DMS114 treated with DMSO at 0.1 percent for 48 hours (cell line): Measurements from ENCODE around the gene ZNF778.
"Not testable (repeated sequence)": the region's sequence is repeated elsewhere in the genome, so short reads cannot be mapped to it uniquely, and the experiment has no call there.

Source experiments
- DNase-seq: peaks from one replicate; lab custom pipeline; 2025; ENCODE audit not compliant: unreplicated experiment; lab: John Stamatoyannopoulos, UW

The ZNF778 gene

DNA sequence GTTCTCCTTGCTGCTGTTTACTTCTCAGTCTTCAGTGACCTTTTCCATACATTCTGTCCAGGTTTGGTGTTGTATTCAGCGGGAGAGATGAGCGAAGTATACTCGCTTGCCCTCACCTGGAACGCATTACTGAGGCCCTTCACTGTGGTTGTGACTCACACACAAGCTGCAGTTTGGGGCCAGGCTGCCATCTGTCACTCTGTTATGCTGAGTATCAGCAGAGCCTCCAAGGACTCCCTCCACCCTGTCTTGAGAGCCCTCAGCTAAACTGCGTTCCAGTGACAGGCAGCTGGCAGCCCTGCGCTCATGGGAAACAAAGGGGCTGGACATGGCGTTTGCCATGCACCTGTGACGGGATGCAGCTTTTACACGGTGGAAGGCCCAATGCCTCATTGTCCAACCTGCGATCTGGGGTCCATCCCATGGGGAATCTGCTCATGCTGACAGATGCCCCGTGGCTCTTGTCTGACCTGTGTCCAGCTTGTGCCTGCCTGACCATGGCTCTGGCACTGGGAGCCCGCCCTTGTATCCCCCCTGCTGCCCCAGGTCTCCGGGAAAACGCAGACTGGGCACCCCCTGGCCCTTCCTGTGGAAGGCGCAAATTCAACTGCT is 6.5 kb upstream of the ZNF778 start:
- no peak for DNase-seq

DNA sequence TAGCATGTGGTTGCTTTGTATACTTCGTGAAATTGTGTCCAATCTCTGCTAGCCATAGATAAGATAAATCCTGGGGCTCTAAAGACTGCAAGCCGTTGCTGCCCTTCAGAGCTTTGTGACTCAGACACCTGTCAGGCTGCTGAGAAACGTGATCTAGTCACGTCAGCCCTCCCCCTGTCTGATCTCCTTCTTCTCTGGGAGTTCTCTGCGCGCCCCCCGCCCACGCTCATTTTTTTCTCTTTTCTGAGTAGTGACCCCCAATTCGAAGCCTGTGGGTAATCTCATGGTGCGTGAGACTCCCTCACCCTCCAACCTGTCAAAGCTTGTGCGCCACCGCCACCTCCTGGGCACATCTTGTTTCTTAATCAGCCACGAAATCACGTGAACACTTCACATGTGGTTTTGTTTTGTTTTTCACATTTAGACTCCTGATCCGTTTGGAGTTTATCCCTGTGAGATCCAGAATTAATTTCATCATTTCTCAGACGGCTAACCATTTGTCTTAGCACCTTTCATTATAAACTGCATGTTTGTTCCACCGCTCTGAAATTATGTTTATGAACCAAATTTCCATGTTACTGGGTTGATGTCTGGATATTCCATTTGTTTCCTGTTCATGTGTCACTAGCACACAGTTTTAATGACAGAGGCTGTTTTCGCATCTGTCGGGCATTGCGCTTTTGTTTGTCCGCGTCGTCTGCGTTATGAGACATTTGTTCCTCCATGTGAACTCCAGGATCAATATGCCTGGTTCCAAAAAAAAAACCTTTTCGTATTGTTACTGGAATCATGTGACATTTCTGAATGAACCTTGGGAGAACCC is 977 bp upstream of the ZNF778 start:
- DNase-seq = peak; percentile 60

DNA sequence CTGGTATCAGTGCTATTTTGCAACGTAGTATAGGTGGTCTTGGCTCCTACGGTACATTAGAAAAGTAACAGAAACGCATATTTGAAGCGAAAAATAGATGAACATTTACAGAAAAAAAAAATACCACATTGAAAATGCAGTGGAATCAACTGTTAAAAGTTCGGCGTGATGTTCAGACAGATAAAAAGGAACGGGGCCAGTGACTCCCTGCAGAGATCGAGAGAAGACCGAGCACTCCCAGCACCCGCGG is 440 bp upstream of the ZNF778 start:
- DNase-seq = no peak

DNA sequence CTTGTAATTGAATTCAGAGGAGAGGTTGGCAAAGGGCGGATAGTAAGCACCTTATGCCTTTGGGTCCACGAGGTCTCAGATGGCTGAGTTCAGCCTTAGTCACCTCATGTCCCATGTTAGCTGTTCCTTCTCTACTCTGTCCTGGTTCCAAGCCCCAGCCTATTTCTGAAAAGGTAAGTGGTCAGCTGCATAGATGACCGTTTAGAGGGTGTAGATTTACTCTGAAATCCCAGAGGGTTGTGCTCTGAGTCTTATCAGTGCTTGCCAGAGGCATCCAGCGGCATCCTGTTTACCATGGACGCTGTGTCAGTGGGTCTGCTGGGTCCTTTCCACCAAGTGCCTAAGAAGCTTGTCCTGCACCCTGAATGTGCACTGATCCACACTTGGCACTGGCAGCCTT is 1.9 kb downstream of the ZNF778 start:
- DNase-seq = no peak

DNA sequence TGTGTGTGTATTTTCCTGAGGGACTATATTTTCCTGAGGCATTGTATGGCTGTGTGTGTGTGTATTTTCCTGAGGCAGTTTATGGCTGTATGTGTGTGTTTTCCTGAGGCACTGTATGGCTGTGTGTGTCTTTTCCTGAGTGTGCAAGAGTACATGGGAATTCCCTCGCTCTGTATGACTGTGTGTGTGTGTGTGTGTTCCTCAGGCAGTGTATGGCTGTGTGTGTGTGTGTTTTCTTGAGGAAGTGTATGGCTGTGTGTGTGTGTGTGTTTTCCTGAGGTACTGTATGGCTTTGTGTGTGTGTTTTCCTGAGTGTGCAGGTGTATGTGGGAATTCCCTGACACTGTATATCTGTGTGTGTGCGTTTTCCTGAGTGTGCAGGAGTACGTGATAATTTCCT is 4.1 kb downstream of the ZNF778 start:
- no peak for DNase-seq

DNA sequence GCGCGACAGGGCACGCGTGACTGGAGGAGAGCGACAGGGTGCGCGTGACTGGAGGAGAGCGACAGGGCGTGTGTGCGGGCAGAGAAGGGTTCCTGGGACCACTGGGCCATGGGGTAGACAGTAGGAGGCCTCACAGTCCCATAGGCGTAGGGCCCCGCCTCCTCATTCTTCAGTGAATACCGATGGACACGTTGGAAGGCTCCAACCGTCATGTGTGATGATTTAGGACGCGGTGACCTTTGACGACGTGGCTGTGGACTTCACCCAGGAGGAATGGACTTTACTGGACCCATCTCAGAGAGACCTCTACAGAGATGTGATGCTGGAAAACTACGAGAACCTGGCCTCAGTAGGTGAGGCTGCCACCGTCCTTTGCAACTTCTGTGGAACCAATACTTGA is 5.4 kb downstream of the ZNF778 start:
- DNase-seq = no peak

DNA sequence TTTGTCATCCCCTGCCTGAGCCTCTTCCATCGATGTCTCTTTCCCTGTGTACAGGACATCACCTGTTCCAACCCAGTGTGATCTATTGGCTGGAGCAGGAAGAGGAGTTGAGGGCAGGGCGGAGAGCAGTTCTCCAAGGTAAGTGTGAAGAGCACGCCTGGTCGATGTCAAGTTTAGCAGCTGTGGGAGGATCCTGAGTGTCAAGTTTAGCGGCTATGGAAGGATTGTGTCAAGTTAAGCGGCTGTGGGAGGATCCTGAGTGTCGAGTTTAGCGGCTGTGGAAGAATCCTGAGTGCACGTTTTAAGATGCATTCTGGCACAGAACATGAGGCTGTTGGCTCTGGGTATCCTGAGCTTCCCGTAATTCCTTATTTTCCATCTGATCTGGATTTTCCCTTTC is 7.2 kb downstream of the ZNF778 start:
- no peak for DNase-seq

DNA sequence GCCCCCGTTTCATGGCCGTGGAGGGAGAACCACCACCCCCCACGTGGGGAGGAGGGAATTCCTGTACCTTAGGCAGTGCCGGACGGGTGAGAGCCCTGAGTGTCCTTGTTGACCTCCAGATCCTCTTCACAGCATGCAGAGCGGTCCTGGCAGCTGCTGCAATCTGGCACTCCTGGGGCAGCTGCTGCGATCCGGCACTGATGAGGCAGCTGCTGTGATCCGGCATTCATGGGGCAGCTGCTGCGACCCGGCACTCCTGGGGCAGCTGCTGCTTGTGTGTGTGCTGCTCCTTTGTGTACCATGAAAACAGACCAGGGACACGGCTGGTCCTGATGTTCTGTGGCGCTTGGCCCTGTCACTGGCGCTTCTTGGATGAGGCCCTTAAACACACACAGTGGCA is 12.8 kb downstream of the ZNF778 start:
- DNase-seq = no peak

DNA sequence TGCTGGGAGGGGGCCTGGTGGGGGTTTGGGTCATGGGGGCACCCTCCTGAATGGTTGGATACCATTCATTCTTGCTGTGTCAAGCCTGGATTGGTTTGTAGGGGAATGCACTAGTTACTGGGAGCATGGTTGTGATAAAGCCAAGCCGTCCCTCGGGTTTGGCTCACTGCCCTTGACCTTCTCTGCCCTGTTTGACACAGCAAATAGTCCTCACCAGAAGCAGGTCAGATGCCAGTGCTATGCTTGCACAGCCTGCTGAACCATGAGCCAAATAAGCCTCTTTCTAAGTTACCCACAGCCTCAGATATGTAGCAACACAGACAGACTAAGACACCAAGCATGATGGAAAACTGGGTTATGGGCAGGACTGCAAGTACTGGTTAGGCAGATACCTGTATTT is 14.6 kb downstream of the ZNF778 start:
- DNase-seq = no peak

DNA sequence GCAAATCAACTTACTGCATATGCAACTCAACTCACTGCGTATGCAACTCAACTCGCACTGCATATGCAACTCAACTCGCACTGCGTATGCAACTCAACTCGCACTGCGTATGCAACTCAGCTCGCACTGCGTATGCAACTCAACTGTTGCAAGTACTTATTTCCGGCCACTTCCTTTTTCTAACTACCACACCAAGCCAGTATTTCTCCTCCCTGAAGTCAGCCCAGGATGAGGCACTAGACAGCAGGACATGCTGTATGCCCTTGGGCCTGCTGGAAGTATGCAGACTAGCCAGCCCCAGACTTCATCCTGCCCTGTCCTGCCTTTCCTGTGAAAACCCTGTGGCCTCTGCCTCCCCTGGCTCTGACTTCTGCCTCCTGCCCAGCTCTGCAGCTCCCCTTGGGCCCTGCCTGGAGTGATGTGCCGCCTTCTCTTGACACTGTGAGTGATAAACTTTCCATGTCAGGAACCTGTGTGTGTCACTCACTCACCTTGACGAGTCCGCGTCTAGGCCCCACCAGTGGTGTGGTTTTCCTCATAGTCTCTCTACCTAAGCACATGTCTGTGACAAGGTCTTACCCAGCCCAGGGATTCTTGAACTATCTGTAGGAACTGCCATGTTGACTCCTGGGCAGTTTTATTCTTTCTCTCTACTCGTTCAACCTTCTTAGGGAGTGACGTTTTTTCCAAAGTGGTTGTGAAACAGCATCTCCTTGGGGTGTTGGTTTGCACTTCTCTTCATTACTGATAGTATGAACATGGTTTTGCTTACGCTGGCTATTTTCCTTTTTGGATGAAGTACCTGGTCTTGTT is 16.4 kb downstream of the ZNF778 start:
- no peak for DNase-seq

DNA sequence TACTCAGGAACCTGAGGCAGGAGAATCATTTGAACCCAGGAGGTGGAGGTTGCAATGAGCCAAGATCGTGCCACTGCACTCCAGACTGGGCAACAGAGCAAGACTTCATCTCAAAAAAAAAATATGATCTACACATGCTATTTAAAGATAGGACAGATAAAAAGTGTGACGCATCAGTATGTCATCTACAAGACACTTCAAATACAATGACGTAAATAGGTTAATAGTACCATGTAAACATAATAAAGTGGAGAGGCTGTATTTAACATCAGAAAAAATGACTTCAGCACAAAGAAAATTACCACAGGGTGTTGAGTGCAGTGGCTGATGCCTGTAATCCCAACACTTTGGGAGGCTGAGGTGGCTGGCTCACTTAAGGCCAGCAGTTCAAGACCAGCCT is 20.2 kb downstream of the ZNF778 start:
- DNase-seq = no peak

DNA sequence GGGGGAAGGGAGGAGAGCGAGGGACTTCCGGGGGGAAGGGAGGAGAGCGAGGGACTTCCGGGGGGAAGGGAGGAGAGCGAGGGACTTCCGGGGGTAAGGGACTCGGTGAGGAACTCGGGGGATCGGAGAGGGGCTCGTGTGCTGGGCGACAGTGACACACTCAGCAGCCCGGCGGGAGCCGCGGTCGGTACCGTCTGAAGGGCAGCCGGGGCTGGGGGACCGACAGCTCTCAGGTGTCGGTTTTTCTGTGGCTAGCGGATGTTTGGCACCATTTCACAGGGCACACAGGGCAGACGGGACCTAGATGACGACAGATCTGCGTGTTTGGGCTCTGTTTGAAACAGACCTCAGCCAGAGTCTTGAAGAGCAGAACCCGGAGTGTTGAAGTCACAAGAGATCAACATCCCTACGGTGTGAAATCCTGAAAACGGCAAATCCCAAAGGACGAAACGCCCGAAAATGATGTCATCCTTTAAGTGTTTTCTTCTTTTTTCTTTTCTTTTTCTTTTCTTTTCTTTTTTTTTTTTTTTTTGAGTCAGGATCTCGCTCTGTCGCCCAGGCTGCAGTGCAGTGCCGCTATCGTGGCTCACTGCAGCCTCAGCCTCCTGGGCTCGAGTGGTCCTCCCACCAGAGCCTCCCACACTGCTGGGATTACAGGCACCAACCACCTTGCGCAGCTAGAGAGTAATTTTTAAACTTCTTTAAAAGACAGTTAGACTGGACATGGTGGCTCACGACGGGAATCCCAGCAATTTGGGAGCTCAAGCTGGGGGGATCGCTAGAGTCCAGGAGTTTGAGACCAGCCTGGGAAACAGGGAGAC is 23.9 kb downstream of the ZNF778 start:
- DNase-seq = peak; percentile 76

DNA sequence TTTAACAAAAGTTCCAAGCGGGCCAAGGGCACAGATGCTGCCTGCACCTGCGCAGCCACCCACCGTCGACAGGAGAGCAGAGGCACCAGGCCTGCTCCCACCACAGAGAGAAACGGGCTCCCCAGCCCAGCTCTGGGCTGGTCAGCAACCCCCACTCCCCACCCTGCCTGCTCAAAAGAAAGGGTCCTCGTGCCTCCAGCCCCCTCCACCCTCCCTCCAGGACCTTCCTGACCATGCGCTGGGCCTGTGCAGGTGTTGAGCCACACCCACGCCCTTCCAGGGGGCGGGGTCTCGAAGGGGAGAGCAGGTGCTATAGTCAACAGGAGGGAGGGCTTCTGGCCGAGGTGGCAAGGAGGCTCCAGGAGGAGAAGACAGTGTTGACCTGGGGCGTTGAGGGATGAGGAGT is 25.3 kb downstream of the ZNF778 start:
- DNase-seq = no peak

DNA sequence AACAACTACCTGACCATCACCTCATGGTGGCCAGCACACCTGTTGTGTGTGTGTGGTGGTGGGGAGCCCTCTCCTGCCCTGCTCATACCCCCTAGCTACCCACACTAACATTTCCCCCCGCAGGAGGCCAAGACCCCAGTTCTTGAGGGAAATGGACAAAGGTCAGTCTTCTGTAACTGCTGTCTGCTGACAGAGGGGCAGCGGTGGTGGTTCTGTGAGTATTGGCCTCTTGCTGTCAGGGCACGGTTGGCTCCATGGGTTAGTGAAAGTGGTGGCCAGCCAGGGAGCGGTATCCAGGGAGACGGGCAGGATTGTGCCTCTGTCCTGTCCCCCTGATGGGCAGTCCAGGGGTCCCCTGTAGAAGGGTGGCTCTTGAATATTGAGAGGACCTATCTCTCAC is 26.2 kb downstream of the ZNF778 start:
- DNase-seq = no peak

DNA sequence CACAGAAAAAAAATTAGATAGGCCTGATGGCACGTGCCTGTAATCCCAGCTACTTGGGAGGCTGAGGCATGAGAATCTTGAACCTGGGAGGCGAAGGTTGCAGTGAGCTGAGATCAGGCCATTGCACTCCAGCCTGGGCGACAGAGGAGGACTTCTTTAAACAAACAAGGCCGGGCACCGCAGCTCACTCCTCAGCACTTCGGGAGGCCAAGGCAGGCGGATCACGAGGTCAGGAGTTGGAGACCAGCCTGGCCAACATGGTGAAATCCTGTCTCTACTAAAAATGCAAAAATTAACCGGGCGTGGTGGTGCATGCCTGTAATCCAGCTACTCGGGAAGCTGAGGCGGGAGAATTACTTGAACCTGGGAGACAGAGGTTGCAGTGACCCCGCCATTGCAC is 26.8 kb downstream of the ZNF778 start:
- DNase-seq = not testable (repeated sequence)

DNA sequence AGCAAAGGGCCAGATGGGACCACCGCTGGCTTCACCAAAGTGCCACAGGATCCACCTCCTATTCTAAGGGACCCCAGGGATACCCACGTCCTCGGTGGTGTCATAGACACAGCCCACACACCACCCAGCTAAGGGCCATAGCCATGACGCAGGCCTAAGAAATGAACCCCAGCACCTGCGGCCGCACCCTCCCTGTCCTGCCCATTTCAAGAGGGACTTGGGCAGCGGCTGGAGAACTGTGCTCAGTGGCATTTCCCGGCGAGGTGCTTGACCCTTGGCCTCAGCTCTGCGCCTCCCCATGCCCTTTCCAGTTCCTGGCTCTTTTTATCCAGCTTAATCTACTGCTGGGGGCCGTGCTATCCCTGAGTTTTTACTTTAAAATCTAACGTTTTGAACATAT is 27.3 kb downstream of the ZNF778 start:
- DNase-seq = no peak

DNA sequence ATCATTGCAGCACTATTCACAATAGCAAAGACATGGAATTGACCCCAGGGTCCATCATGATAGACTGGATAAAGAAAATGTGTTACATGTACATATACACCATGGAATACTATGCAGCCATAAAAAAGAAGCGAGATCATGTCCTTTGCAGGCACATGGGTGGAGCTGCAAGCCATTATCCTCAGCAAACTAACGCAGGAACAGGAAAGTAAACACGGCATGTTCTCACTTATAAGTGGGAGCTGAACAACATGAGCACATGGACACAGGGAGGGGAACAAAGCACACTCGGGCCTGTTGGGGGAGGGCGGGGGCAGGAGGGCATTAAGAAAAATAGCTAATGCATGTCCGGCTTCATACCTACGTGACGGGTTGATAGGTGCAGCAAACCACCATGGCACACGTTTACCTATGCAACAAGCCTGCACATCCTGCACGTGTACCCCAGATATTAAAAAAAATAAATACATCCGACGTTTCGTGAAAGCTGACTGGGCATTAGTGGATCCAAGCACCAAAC is 28.9 kb downstream of the ZNF778 start:
- no peak for DNase-seq

DNA sequence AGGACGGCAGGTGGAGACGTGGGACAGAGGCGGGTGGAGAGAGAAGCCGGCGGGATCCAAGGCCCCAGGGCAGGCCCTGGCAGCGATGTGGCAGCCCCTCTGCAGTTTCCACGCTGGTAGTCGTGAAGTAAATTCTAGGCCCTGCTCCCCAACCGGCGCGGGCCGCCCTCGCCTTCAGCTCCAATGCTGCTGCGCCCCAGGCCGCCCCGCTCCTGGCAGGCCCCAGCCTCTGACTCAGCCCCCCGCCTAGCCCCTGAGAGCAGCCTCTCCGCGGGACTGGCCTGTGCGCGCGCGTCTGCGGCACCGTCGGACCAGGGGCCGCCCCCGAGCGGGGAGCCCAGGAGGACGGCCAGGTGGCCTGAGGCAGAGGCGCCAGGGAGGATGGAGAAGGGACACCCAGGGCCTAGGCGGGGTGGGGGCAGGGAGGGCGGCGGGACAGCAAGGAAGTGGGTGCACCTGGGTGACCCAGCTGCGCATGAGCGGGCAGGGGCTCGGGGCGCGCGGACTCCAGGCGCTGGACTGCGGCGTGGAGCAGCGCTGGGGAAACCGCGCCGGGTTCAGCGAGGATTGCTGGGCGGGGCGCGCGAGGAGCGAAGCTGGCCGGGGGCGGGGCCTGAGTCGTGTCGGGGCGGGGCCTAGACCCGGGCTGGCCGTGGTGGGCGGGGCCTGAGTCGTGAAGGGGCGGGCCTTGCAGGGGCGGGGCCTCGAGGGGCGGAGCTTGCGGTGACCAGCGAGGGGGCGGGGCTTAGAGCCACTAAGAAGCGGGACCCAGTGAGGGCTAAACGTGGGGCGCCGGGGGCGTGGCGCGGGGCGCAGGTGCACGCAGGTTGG is 29.6 kb downstream of the ZNF778 start:
- DNase-seq = peak; percentile 53

DNA sequence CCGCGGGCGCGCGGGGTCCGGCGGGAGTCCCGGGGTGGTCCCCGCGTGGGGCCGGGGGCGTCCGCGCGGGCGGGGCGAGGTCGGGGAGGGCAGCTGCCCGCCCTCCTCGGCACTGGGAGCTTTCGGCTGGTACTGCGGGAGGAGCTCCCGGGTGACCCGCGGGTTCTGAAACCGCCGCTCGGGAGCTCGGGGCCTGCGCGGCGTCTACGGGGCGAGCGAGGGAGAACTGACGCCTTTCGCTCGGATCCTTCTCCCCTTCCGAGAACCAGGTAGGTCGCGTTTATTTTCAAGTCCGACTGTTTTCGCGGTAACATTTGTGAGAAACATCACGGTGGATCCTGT is 30.2 kb downstream of the ZNF778 start:
- DNase-seq = not testable (repeated sequence)

DNA sequence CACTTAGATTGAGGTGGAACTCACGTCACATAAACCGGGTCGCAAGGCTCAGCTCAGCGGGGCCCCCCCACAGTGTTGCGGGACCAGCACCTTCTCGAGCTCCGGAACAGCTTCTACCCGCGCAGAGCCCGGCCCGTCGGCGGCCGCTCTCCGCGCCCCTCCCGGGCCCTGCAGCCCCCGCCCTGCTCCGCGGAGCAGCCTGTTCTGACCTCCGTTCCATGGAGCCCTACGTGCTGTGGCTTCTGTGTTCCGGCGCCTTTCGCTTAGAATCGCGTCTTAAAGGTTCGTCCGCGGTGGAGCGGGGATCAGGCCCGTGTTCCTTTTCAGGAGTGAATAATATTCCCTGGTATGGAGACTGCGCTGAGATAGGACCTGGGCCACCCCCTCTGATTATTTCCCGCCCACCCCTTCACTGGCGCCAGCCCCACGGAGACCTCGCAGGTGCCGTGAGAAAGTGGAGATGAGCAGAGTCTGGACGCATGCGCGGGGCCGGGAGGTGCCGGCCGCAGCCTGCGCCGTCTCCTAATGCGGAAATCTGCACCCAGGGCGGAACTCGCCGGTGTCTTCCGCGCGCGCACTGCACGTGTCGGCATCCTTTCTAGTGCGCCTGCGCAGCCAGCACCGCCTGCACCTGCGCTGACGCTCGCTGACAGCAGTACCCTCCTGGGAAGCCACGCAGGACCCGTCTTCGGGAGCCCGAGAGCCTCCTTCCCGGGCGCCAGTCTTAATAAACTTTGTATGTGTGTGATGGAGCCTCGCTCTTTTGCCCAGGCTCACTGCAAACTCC is 30.9 kb downstream of the ZNF778 start:
- no peak for DNase-seq
